Effector CD4-positive, alpha-beta T cell (primary cell): ENCODE data around the gene BRINP2. TPM values are rescaled to one million over a fixed set of nuclear protein-coding genes. Genes with fewer than 3 reads are reported as not detected.

Source experiments
- DNase-seq: peaks from one replicate; pipeline ENCODE4 v3.0.0-alpha.2; 2020
- total RNA-seq: gene quantifications from one replicate; lab custom pipeline; 2026; lab: John Stamatoyannopoulos, UW

Gene BRINP2, protein sequence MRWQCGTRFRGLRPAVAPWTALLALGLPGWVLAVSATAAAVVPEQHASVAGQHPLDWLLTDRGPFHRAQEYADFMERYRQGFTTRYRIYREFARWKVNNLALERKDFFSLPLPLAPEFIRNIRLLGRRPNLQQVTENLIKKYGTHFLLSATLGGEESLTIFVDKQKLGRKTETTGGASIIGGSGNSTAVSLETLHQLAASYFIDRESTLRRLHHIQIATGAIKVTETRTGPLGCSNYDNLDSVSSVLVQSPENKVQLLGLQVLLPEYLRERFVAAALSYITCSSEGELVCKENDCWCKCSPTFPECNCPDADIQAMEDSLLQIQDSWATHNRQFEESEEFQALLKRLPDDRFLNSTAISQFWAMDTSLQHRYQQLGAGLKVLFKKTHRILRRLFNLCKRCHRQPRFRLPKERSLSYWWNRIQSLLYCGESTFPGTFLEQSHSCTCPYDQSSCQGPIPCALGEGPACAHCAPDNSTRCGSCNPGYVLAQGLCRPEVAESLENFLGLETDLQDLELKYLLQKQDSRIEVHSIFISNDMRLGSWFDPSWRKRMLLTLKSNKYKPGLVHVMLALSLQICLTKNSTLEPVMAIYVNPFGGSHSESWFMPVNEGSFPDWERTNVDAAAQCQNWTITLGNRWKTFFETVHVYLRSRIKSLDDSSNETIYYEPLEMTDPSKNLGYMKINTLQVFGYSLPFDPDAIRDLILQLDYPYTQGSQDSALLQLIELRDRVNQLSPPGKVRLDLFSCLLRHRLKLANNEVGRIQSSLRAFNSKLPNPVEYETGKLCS
- not detected for total RNA-seq

DNA sequence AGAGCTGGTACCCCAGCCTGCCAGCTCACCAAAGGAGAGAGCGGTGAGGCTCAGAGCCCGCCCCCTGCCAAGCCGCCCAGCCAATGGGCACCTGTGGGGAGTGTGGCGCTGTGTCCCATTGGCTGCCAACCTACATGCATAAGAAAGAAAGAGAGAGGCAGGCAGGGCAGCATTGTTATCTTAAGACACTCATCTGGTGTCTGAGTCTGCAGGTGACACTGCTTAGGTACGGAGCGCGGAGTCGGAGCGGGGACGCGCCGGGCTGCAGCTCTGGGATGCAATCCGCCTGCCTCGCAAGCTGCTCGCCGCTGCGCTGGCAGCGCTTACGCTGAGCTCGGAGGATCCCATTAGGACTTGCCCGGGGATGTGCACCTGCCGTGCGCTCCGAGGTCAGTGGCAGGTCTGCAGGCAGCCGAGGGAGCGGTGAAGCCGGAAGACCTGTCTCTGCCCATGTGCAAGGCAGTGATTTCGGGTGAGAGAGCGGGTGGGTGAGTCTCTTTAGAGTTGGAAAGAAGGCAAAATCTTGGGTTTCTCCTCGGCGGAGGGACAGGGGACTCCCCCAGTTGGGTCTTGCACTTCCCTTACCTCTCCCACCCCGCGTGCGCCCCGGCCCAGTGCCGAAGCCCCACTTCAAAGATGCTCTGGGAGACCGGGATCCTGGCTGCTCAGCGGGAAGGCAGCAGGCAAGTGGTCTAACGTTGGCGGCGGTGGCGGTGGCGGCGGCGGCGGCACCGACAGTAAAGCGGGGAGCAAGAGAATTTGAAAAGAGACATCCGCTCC lies at the start of gene BRINP2:
Gene BRINP2, plus strand, starts transcription at position 203 of the 780 bp plus-strand sequence. CDS start 58,919 bp downstream, outside the sequence.
- DNase-seq = no peak

DNA sequence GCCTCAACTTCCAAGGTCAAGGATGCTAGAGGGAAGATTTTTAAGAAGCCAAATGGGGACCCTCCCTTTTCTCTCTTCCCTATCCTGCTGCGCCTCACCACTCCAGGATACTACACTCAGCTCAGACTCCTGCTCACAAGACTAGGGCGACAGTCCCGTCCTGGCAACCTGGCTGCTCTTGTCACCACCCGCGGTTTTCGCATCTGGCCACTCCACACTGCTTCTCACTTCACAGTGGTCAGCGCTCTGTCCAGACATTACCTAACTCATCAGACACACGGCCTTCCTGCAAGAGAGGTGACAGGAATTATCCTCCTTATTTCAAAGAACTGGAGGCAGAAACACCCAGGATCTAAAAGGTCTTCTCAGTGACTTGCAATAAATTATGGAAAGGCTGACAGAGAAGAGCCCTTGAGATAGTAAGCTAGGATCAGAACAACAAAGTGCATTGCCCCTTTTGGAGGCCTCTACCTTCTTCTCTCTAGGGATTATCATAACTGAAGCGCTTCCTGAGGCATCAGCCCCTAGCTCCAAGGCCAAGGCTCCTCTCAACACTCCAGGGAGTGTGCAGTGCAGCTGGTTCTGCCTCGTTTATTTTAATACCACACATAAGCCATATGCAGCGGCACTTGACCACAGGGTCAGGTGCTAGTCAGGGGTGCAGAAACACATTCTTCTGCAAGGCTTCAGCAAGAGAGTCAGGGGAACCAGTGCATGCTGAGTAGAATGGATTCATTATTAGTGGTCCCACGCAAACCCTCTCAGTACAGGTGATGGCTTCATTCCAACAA lies 48.1 kb upstream of the BRINP2 start:
- DNase-seq = no peak

DNA sequence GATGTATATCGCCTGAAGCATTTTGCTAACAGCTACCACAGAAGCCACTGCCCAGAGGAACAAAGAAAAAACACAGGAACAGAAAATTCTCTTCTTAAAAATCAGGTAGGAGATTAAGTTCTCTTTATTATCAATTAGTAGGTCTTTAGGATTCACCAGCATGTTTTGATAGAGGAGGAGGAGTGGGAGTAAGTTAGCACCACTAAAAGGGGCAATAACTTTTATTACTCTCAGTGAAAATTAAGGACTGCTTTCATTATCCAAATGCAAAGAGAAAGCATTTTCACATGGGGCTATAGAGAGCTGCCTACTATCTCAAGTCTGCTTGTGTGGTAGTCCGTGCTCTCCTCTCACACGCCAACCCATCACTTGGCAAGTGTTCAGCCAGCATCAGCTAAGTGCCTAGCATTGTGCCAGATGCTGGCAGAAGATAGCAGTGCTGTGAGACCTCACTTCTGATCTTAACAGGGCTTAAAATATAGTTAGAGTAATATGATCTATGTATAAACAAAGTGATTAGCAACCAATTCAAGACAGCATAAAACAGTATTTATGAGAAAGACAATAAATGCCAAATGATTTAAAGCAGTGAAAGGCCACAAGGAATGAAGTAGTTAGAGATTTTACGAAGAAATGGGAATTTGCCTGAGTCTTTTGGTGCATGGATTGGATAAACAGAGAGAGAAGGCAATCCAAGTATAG lies 46.0 kb upstream of the BRINP2 start:
- no peak for DNase-seq

DNA sequence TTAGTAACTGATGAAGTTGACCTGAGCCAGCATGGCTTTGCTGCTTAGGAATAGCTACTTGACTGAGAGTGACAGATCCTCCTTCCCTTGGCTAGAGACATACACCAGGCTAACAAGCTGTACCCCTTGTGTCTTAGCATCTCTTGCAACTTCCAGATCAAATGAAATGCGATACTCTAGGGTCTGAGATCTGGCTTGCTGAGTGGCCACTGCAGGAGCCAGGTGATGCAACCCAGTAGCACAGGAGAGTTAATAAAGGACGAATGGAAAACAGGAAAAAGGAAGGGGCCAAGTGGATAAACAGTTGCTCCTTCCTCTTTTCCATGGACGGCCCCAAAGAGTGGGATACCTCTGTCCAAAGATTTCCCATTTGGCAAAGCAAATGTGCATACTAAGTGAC lies 44.5 kb upstream of the BRINP2 start:
- no peak for DNase-seq

DNA sequence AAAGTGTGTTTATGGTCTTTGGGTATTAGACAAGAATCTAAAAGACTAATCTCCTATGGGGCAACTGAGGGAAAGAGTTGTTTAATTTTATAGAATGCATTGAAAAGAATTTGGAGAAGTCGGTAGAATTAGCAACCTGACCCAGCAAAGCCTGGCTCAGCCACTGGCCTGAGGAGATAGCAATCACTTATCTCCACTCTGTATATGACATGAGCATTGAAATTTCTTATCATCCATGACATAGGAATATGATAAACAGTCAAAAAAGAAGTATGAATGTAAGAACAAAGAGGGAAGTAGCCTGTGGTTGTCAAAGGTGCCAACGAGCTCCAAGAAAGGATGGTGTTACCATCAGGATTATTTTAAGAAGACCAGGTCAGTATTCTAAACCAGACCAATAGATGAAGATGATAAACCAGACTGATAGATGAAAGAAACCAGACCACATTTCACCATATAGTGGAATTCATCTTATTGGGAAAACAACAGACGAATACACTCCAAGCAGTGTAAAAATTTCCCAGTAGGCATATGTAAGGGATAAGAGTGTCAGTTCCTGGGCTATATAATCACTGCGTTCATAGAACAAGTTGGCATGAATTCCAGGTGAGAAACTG lies 42.0 kb upstream of the BRINP2 start:
- no peak for DNase-seq

DNA sequence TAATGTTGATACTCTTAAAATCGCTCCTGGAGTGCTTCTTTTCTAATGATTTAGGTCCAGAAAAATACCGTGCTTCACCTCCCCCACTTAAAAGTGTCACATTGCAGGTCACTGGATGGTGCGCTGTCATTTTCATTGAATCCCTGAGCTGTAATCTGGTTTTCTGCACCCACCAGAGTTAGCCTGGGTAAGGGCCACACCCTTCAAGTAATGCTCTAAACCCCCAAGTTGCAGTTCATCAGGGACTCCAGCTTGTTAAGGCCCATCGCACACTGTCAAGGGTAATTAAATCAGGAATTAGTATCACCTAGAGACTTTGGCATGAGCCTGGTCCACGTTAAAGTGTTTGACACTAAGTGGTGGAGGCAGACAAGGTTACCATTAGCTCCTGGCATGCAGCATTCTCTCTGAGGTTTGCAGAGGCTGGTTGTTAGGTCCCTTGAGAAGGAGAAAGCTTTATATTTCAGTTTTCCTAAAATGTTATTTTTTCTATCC lies 40.3 kb upstream of the BRINP2 start:
- DNase-seq = no peak

DNA sequence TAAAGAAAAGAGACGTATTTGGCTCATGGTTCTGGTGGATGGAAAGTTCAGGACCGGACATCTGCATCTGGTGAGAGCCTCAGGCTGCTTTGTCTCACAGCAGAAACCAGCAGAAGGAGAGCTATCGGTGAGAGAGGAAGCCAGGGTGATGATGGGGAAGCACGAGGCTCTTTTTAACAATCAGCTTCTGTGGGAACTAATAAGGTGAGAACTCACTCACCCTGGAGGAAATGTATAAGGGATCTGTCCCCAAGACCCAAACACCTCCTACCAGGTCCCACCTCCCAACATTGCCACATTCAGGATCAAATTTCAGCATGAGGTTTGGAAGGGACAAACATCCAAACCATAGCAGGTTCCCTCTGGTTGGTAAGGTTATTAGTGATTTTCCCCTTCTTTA lies 39.0 kb upstream of the BRINP2 start:
- DNase-seq = no peak

DNA sequence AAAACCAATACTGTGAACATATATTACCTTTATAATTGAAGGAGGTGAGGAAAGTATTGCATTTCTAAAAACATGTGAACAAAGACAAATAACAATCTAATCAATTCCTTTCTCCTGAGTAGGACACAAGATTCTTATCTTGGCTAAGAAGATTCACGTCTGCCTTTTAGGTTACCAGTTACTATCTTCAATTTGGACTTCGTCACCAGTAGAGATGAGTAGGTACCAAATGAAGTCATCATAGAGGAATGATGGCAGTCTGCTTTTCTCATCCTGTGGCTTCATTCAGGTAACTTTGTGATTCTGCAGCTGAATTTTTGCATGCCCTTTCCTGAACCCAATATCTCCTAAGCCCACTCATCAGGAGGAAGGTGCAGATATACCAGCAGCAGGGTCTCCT lies 38.6 kb upstream of the BRINP2 start:
- no peak for DNase-seq

DNA sequence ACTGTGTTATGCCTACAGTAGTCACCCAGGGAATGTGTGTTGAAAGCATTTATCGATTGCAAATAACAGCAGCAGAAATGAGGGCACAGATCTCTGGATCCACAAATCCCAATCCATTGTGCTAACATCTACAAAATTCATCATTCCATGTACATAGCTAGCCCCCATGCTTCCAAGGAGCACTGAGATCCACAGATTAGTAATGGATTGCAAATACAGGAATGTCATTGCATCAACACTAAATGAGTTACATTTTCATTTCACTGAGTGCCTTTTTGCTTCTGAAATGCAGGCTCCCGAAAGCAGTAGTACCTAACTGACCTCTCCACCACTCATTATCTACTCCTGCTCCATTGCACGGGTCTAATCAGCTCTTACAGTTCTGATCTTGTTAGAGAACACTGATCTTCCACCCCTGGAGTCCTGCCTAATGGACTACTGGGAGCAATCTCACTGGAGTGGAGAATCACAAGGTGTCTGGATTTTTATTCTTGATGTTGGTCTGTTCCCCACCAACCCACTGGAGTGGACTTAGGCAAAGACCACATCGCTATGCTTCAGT lies 36.7 kb upstream of the BRINP2 start:
- no peak for DNase-seq

DNA sequence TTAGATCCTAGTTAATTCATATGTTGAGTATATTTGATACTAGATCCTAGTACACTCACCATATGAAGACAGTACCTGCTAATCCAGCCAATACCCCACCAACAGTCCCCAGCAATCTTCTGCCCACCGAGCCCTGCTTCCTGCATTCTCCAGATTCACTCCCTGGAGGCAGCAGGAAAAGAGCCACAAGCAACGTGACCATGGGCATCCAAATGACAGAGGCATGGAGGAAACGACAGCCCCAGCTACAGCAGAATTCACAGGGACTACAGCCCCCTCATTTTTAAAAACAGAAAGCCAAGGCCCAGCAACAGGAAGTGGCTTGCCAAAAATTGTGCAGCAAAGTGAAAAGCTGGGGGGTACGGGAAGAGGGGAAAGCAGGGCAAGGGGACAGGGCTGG lies 35.5 kb upstream of the BRINP2 start:
- DNase-seq = no peak

DNA sequence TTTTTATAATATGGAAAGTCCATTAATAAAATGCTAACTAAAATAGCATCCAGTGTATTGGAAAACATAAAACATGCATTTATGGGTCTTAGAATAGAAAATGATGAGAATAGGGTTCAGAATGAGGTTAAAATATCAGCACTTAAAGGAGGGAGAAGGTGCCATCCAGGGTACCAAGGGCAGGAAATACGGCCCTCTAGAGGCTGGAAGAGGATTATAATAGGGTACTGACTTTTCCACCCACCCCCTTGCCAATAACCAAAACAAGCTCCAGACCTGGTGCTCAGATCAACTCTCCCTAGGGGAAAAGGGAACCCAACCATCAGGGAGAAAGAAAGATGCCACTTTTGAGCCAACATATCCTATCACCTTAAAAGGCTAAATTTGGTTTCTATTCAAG lies 32.9 kb upstream of the BRINP2 start:
- no peak for DNase-seq

DNA sequence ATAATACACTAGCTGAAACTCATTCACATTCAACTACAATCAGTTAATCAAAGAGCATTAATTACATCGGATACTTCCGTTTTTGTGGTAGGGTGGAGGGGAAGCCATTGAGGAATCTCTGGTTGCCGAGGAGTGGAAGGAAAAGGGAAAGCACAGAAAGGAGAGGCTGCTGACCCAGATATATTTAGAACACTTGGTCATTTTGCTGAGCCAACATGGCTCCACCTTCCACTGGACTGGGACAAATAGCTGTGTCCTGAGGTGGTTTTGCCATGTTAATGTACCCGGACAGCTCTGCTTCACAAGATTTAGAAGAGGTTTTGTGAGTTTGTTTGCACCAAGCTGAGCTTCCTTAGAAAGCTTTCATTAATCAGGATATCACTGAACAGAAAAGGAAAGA lies 32.4 kb upstream of the BRINP2 start:
- DNase-seq = no peak

DNA sequence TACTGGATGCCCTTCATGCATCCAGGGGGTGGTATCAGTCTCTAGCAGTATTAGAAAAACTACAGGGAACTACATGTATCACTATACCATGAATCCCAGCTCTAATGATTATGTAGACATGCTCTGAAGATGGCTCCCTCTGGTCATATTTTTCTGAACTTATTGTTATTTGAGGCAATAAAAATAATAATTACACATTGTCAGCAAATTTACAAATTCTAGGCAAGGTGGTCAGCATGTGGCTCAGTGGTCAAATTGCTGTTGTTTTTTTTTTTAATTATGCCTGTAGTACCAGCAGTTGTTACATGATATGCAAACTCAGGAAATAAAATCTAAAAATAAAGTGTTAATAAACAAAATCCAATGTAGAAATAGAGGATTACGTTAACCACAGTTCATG lies 28.7 kb upstream of the BRINP2 start:
- DNase-seq = no peak

DNA sequence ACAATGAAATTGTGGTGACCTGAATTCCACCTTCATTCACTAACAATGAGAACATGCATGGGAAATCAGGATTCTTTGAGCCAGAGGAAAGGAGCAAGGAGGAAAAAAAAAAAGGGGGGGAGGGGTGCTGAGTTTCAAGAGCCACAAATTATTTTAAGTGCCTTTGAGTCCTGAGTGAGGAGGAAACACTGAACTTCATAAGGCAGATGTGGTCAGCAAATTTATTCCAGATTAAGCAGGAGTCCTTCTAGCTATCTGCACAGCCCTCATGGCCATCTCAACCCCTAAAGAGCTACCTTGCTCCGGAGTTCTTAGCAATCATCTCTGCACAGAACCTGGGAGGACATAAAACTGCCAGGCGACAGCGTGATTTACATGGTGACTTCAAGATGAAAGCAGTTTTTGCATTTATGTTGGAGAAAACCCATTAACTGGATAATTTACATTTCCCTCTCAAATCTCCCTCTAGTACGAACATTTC lies 27.9 kb upstream of the BRINP2 start:
- DNase-seq = no peak

DNA sequence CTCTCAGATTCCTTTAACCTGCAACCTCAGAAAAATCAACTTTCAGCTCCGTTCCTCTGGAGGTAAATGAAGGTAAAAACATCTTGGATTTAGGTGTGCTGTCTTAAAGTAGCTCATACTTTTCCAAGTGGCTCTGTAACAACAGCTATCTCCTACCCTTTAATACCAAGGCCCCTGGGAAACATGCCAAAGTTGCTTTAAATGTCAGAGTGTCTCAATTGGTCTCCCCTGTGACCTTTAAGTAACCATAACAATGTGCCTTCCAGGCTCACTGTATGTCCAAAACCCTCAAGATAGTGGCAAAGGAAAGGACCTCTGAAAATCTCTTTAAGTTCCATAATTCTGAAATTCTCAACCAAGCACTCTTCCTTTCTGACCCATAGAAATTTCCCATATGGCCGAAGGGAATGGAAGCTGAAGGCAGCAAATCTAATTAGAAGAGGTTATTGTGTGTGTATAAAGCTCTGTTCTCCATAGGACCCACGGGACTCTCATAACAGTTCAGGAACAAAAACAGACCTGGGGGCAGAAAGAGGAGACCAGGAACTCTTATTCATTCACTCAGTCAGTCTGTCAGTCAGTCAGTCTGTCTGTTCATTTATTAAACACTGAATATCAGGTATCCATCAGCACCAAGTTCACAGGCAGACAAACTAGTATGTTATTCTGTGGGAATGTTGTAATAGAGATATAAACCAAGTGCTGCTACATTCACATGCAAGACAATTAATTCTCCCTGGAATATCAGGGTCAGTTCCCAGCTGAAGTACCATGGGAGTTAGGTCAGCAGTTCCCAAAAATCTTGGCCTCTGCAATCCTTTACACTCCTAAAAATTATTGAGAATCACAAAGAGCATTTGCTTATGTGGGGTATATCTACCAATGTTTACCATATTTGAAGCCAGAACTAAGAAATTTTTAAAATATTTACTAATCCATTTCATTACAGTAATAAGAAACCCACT lies 25.4 kb upstream of the BRINP2 start:
- DNase-seq = no peak

DNA sequence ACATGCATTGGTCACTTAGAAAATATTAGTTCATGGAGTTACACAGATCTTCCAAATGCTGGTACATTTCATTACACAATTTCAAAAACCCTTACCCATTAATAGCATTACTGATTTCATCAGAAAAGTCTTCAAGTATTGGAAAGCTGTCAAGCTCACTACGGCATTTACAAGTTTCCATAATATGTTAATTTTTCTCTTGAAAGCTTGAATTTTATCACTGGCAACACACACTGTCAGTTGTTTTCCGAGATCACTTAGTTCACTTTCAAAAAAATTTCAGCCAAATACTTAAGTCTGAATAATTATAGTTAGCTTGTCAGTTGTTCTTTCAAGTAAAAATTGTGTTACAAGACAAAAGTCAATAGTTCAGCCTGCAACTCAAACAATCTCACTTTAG lies 24.3 kb upstream of the BRINP2 start:
- DNase-seq = no peak

DNA sequence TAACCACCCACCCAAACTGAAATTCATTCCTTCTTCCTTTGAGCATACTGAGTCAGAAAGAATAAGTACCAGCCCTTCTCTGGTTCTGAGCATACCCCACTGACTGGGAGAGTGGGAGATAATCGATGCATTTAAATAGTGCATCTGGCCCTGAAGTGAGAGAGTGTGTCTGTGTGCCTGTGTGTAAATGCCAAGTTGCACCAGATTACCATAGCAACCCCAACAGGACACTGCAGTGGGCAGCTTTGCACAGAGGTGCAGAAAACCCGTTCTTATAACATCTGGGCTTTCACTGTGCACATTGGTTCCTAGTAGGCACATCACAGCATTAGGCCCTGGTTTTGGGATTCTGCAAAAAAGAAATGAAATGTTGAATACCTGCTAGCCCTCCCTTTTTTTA lies 8.5 kb upstream of the BRINP2 start:
- no peak for DNase-seq

DNA sequence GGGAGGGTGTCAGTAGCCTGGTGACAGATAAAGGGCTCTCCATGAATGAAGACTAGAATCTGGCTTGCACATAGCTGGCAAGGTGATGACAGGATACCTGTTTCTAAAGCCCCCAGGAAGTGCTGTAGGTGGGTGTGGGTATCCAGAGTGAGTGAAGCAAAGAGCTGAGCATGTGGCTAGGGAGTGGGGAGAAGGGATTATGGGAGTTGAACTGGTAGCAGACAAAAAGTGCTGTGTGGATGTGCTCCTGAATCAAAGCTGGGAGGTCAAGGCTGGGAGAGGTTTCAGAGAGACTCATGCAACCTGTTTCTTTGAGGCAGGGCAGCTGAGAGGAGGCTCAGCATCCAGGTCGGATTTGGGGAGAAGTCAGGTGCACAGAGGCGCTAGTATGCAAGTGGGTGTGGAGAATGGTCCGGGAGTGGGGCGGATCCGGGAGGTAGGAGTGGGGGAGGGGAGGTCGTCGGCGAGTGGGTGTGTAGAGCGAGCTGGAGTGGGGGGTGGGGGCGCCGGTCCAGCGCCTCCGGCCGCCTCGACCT lies 6.8 kb upstream of the BRINP2 start:
- no peak for DNase-seq

DNA sequence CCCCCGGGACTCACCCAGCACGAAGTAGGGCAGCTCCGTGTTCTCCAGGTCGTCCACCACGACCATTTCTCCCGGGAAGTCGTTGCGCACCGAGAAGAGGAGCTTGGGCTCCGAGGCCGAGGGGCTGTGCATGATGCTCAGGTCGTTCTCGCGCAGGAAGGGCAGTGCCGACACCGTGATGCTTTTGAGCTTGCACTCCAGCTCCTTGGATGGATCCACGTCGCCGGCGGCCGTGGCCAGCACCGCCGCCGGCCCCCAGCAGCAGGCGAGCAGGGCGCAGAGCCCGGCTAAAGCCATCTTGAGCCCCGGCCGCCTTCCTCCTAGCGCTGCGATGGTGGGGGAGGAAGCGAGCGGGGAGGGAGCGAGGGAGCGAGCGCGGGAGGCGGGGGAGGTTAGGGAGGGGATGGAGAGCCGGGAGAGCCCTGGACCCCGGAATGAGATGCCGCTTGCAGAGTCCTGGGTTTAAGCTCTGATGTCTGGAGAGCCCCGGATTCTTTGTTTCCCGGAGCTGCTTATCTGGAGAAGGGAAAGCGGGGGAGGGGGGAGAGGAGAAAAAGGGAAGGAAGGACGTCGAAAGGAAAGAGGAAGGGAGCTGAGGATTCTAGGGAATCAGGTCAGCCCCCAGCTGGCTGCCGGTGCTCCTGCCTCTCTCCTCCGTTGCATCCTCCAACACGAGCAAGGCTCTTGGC lies 6.2 kb upstream of the BRINP2 start, which contains the start of gene ASTN1:
Gene ASTN1, minus strand, starts transcription at position 333 of the 689 bp plus-strand sequence. Its CDS starts 36 bp downstream, at position 297.
- no peak for DNase-seq
